Measurements from ENCODE around the gene ERVFRD-1. TPM values are rescaled to one million over a fixed set of nuclear protein-coding genes. Genes with fewer than 3 reads are reported as not detected.

ERVFRD-1 gene
- total and polyA plus RNA-seq, 2 of the 13 experiments (the other 11 are each of a cell fraction or from before 2014, with no cell fraction given): not detected

DNA sequence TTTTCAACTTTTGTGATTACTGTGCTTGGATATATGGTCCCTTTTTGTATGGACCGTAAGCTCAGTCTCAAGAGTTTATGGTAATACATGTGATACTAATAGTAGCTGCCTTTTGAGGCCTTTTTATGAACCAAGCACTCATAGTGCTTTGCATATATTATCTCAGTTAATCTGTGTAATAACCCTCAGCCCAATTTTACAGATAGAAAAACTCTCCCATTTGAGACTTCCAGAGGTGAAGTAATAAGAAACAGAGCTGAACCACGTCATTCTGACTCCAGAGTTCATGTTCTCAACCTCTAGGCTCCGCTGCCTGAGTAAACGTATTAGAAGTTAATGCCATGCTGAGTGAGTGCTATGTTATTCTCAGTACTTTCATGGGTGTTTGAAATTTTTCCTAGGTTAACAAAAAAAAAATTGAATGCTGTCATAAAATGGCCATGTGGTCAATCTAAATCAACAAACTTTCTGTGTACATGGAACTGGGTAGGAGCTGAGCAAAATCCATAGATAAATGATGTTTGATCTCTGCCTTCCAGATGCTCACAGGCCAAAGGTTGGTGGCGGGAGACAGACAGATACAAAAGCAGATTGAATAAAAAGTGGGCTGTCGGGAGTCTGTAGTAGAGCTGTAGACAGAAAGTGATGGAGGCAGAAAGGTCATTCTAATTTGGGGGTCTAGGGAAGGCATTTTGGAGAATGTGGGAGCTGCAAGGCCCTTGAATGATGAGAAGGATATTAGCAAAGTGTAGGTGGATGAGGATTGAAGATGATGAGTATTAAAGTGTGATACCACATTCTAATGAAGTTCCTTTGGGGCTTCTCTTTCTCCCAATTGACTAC is 44.8 kb downstream of the ERVFRD-1 start (continued):
- TF ChIP-seq ZNF468 (CRISPR knock-in tag; IDR thresholded peaks at IDR 0.05): no peak
- no peak for TF ChIP-seq PHF20 (CRISPR knock-in tag; IDR thresholded peaks at IDR 0.05)
- TF ChIP-seq IRF2 (CRISPR knock-in tag; IDR thresholded peaks at IDR 0.05): no peak
- TF ChIP-seq MED8 (CRISPR knock-in tag; IDR thresholded peaks at IDR 0.05; ENCODE audit: insufficient replicate concordance): no peak
- no peak for TF ChIP-seq ZSCAN20 (CRISPR knock-in tag; IDR thresholded peaks at IDR 0.05; ENCODE audit: borderline replicate concordance)
- TF ChIP-seq DPF2 (CRISPR knock-in tag; IDR thresholded peaks at IDR 0.05; ENCODE audit: borderline replicate concordance, low read depth): no peak; the same call in 1 of the 2 replicates
- TF ChIP-seq, protein P1, sequence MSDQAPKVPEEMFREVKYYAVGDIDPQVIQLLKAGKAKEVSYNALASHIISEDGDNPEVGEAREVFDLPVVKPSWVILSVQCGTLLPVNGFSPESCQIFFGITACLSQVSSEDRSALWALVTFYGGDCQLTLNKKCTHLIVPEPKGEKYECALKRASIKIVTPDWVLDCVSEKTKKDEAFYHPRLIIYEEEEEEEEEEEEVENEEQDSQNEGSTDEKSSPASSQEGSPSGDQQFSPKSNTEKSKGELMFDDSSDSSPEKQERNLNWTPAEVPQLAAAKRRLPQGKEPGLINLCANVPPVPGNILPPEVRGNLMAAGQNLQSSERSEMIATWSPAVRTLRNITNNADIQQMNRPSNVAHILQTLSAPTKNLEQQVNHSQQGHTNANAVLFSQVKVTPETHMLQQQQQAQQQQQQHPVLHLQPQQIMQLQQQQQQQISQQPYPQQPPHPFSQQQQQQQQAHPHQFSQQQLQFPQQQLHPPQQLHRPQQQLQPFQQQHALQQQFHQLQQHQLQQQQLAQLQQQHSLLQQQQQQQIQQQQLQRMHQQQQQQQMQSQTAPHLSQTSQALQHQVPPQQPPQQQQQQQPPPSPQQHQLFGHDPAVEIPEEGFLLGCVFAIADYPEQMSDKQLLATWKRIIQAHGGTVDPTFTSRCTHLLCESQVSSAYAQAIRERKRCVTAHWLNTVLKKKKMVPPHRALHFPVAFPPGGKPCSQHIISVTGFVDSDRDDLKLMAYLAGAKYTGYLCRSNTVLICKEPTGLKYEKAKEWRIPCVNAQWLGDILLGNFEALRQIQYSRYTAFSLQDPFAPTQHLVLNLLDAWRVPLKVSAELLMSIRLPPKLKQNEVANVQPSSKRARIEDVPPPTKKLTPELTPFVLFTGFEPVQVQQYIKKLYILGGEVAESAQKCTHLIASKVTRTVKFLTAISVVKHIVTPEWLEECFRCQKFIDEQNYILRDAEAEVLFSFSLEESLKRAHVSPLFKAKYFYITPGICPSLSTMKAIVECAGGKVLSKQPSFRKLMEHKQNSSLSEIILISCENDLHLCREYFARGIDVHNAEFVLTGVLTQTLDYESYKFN (CRISPR knock-in tag; conservative IDR thresholded peaks at IDR 0.05): peak; percentile 96
- no peak for TF ChIP-seq PAWR (CRISPR knock-in tag; IDR thresholded peaks at IDR 0.05; ENCODE audit: borderline replicate concordance)
- TF ChIP-seq, protein P2, sequence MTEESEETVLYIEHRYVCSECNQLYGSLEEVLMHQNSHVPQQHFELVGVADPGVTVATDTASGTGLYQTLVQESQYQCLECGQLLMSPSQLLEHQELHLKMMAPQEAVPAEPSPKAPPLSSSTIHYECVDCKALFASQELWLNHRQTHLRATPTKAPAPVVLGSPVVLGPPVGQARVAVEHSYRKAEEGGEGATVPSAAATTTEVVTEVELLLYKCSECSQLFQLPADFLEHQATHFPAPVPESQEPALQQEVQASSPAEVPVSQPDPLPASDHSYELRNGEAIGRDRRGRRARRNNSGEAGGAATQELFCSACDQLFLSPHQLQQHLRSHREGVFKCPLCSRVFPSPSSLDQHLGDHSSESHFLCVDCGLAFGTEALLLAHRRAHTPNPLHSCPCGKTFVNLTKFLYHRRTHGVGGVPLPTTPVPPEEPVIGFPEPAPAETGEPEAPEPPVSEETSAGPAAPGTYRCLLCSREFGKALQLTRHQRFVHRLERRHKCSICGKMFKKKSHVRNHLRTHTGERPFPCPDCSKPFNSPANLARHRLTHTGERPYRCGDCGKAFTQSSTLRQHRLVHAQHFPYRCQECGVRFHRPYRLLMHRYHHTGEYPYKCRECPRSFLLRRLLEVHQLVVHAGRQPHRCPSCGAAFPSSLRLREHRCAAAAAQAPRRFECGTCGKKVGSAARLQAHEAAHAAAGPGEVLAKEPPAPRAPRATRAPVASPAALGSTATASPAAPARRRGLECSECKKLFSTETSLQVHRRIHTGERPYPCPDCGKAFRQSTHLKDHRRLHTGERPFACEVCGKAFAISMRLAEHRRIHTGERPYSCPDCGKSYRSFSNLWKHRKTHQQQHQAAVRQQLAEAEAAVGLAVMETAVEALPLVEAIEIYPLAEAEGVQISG (CRISPR knock-in tag; IDR thresholded peaks at IDR 0.05): no peak; the same call in 1 of the 2 replicates
- TF ChIP-seq, protein P3, sequence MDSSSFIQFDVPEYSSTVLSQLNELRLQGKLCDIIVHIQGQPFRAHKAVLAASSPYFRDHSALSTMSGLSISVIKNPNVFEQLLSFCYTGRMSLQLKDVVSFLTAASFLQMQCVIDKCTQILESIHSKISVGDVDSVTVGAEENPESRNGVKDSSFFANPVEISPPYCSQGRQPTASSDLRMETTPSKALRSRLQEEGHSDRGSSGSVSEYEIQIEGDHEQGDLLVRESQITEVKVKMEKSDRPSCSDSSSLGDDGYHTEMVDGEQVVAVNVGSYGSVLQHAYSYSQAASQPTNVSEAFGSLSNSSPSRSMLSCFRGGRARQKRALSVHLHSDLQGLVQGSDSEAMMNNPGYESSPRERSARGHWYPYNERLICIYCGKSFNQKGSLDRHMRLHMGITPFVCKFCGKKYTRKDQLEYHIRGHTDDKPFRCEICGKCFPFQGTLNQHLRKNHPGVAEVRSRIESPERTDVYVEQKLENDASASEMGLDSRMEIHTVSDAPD (CRISPR knock-in tag; IDR thresholded peaks at IDR 0.05): no peak
- no peak for TF ChIP-seq SMAD1 (CRISPR knock-in tag; IDR thresholded peaks at IDR 0.05; ENCODE audit: borderline replicate concordance, low read depth)
- no peak for TF ChIP-seq ZNF10 (CRISPR knock-in tag; IDR thresholded peaks at IDR 0.05; ENCODE audit: borderline replicate concordance, low read depth)
- TF ChIP-seq, protein P4, sequence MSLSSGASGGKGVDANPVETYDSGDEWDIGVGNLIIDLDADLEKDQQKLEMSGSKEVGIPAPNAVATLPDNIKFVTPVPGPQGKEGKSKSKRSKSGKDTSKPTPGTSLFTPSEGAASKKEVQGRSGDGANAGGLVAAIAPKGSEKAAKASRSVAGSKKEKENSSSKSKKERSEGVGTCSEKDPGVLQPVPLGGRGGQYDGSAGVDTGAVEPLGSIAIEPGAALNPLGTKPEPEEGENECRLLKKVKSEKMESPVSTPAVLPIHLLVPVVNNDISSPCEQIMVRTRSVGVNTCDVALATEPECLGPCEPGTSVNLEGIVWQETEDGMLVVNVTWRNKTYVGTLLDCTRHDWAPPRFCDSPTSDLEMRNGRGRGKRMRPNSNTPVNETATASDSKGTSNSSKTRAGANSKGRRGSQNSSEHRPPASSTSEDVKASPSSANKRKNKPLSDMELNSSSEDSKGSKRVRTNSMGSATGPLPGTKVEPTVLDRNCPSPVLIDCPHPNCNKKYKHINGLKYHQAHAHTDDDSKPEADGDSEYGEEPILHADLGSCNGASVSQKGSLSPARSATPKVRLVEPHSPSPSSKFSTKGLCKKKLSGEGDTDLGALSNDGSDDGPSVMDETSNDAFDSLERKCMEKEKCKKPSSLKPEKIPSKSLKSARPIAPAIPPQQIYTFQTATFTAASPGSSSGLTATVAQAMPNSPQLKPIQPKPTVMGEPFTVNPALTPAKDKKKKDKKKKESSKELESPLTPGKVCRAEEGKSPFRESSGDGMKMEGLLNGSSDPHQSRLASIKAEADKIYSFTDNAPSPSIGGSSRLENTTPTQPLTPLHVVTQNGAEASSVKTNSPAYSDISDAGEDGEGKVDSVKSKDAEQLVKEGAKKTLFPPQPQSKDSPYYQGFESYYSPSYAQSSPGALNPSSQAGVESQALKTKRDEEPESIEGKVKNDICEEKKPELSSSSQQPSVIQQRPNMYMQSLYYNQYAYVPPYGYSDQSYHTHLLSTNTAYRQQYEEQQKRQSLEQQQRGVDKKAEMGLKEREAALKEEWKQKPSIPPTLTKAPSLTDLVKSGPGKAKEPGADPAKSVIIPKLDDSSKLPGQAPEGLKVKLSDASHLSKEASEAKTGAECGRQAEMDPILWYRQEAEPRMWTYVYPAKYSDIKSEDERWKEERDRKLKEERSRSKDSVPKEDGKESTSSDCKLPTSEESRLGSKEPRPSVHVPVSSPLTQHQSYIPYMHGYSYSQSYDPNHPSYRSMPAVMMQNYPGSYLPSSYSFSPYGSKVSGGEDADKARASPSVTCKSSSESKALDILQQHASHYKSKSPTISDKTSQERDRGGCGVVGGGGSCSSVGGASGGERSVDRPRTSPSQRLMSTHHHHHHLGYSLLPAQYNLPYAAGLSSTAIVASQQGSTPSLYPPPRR (CRISPR knock-in tag; IDR thresholded peaks at IDR 0.05; ENCODE audit: borderline replicate concordance): peak; percentile 83; the same call in 1 of the 2 replicates
- peak; percentile 67; the same call in 1 of the 3 replicates for TF ChIP-seq MXI1 (IDR thresholded peaks at IDR 0.05; ENCODE audit: borderline replicate concordance, low read depth, low read length)
- TF ChIP-seq KDM2A (CRISPR knock-in tag; IDR thresholded peaks at IDR 0.05; ENCODE audit: borderline replicate concordance, low read depth): no peak

All from HepG2 (cell line).